Neutrophil (primary cell): Measurements from ENCODE around the gene CEP131.

Source experiments
- H3K27ac ChIP-seq: fragments of 200-600 bp; sonication (generic); 2 replicates; pipeline ENCODE4 v1.5.1; 2016; ENCODE audit warnings: mild to moderate bottlenecking, moderate library complexity
- H3K27me3 ChIP-seq: fragments of 200-600 bp; sonication (generic); 2 replicates; pipeline ENCODE4 v1.6.0; 2016; ENCODE audit warnings: mild to moderate bottlenecking
- H3K36me3 ChIP-seq: fragments of 200-600 bp; sonication (generic); 2 replicates; pipeline ENCODE4 v1.5.1; 2017
- H3K4me1 ChIP-seq, 2 experiments: fragments of 200-600 bp in 1 of 2; sonication (generic) in 1 of 2; 1 replicate in 1 of 2; 2 replicates in 1 of 2; pipeline versions ENCODE4 v1.5.1 to v1.6.1; 2013 to 2016; ENCODE audit warnings: low read depth in 1 of 2, low read length in 1 of 2, mild to moderate bottlenecking in 1 of 2, moderate library complexity in 1 of 2; ENCODE audit not compliant: control insufficient read depth in 1 of 2, insufficient read depth in 1 of 2
- H3K4me3 ChIP-seq, 2 experiments: fragments of 200-600 bp in 1 of 2; sonication (generic) in 1 of 2; 1 replicate in 1 of 2; 2 replicates in 1 of 2; pipeline ENCODE4 v1.5.1; 2013 to 2016; ENCODE audit warnings: low read depth in 1 of 2, low read length in 1 of 2, mild to moderate bottlenecking in 1 of 2, moderate library complexity in 1 of 2
- H3K9me3 ChIP-seq: fragments of 200-600 bp; sonication (generic); 2 replicates; pipeline ENCODE4 v1.5.1; 2016
- CTCF ChIP-seq: fragments of 200-600 bp; sonication (generic); IDR thresholded peaks from 2 replicates; pipeline ENCODE4 v1.5.1; 2016; ENCODE audit warnings: antibody characterized with exemption

Gene CEP131

GRCh38 chr17:81254955-81255717 lies 32.4 kb upstream of the CEP131 start:
- Histone ChIP-seq H3K4me3 (peak overlapping the region; percentile 34 to 36), H3K9me3 (no peaks in the 10 kb centered on the region), H3K36me3 (peaks cover 80% of the 10 kb centered on the region), H3K27ac (peak overlapping the region; percentile 58), H3K27me3 (no peaks in the 10 kb centered on the region), H3K4me1 (peaks cover 18% of the 10 kb centered on the region in 2 experiments)
- peak; percentile 50 for TF ChIP-seq CTCF

GRCh38 chr17:81253358-81254131 lies 30.8 kb upstream of the CEP131 start:
- H3K36me3 ChIP-seq, result peaks cover 76% of the 10 kb centered on the region
- no peaks in the 10 kb centered on the region for H3K9me3 ChIP-seq
- peaks cover 18% of the 10 kb centered on the region in 2 experiments for H3K4me1 ChIP-seq
- no peaks in the 10 kb centered on the region for H3K27me3 ChIP-seq
- H3K4me3 ChIP-seq, result no peak overlapping the region
- TF ChIP-seq CTCF, result peak; percentile 82
- H3K27ac ChIP-seq, result peak overlapping the region; percentile 58

- no peak for TF ChIP-seq CTCF
- no peaks in the 10 kb centered on the region for H3K9me3 ChIP-seq
- peaks cover 18% of the 10 kb centered on the region in 2 experiments for H3K4me1 ChIP-seq
- no peaks in the 10 kb centered on the region for H3K27me3 ChIP-seq
- H3K4me3 ChIP-seq, result no peak overlapping the region
- H3K36me3 ChIP-seq, result peaks cover 76% of the 10 kb centered on the region
- H3K27ac ChIP-seq, result no peak overlapping the region
These were observed 30.2 kb upstream of the CEP131 start for GRCh38 chr17:81252987-81253329.

- H3K9me3 ChIP-seq, result no peaks in the 10 kb centered on the region
- H3K4me3 ChIP-seq, result no peak overlapping the region
- no peaks in the 10 kb centered on the region for H3K27me3 ChIP-seq
- H3K27ac ChIP-seq, result no peak overlapping the region
- H3K4me1 ChIP-seq, result peaks cover 18% of the 10 kb centered on the region in 2 experiments
- no peak for TF ChIP-seq CTCF
- peaks cover 71% of the 10 kb centered on the region for H3K36me3 ChIP-seq
These were observed 29.7 kb upstream of the CEP131 start for GRCh38 chr17:81252326-81252986.

GRCh38 chr17:81251709-81252301 lies 29.0 kb upstream of the CEP131 start:
- Histone ChIP-seq H3K4me3 (no peak overlapping the region), H3K36me3 (peaks cover 70% of the 10 kb centered on the region)

More at GRCh38 chr17:81251709-81252301, 29.0 kb upstream of the CEP131 start:
- Histone ChIP-seq H3K27ac (no peak overlapping the region), H3K9me3 (no peaks in the 10 kb centered on the region), H3K4me1 (peaks cover 18% of the 10 kb centered on the region in 2 experiments), H3K27me3 (no peaks in the 10 kb centered on the region)
- no peak for TF ChIP-seq CTCF
